PC-3 (cell line): ENCODE measurements around the gene AMZ1. TPM values are rescaled to one million over a fixed set of nuclear protein-coding genes. Genes with fewer than 3 reads are reported as not detected.

ENCODE experiments used
- ATAC-seq: fragments of 200-7000 bp; cut with Tn5 transposase; 2 replicates; pipeline ENCODE4 v1.9.1; 2020; ENCODE audit warnings: mild to moderate bottlenecking, moderate library complexity
- BruUV-seq: library from RNA; stranded (reverse); fragments of 400-500 nt; replicated peaks from 2 replicates; lab custom pipeline; 2021; lab: Mats Ljungman, UMichigan
- CTCF ChIA-PET: fragments of 300-600 bp; sonication (Branson Sonifier 250); formaldehyde crosslinking; loops from one replicate; lab custom pipeline; 2022; ENCODE audit warnings: antibody characterized with exemption; lab: Charles Lee
- POLR2A ChIA-PET: fragments of 300-600 bp; sonication (Branson Sonifier 250); formaldehyde crosslinking; loops from one replicate; lab custom pipeline; 2022; ENCODE audit warnings: antibody characterized with exemption; ENCODE audit not compliant: unreplicated experiment; lab: Charles Lee
- DNase-seq: peaks from one replicate; pipeline ENCODE4 v3.0.0-alpha.2; 2015
- H2AFZ ChIP-seq: fragments of 300-600 bp; sonication (generic); 2 replicates; pipeline ENCODE4 v1.6.0; 2016; ENCODE audit warnings: antibody characterized with exemption, low read length
- H3F3A ChIP-seq: fragments of 300-600 bp; sonication (generic); one replicate; pipeline ENCODE4 v1.6.0; 2017; ENCODE audit warnings: antibody characterized with exemption, low read length, control low read depth, mild to moderate bottlenecking; ENCODE audit not compliant: unreplicated experiment
- H3K27ac ChIP-seq: fragments of 300-600 bp; sonication (generic); 2 replicates; pipeline ENCODE4 v1.5.1; 2016; ENCODE audit warnings: mild to moderate bottlenecking, low read length
- H3K27me3 ChIP-seq: fragments of 300-600 bp; sonication (generic); 2 replicates; pipeline ENCODE4 v1.6.1; 2016; ENCODE audit warnings: low read length, mixed read lengths
- H3K36me3 ChIP-seq: fragments of 300-600 bp; sonication (generic); 2 replicates; pipeline ENCODE4 v1.6.1; 2016; ENCODE audit warnings: low read depth, mixed run types, low read length, mixed read lengths
- H3K4me1 ChIP-seq: fragments of 300-600 bp; sonication (generic); 2 replicates; pipeline ENCODE4 v1.5.1; 2016; ENCODE audit warnings: low read length; ENCODE audit not compliant: insufficient read depth
- H3K4me2 ChIP-seq: fragments of 300-600 bp; sonication (generic); 2 replicates; pipeline ENCODE4 v1.6.0; 2016; ENCODE audit warnings: low read length
- H3K4me3 ChIP-seq: fragments of 300-600 bp; sonication (generic); 2 replicates; pipeline ENCODE4 v1.5.1; 2016; ENCODE audit warnings: mild to moderate bottlenecking, low read length, mixed read lengths
- H3K79me2 ChIP-seq: fragments of 300-600 bp; sonication (generic); 2 replicates; pipeline ENCODE4 v1.6.1; 2017; ENCODE audit warnings: low read length, mixed read lengths
- H3K9ac ChIP-seq: fragments of 300-600 bp; sonication (generic); 2 replicates; pipeline ENCODE4 v1.6.0; 2016; ENCODE audit warnings: mild to moderate bottlenecking, low read length
- H3K9me2 ChIP-seq: fragments of 300-600 bp; sonication (generic); replicated peaks from 2 replicates; pipeline ENCODE4 v1.6.1; 2016; ENCODE audit warnings: mixed run types, low read length, mixed read lengths
- H3K9me3 ChIP-seq: fragments of 300-600 bp; sonication (generic); 2 replicates; pipeline ENCODE4 v1.6.1; 2016; ENCODE audit warnings: low read length, mixed read lengths
- H4K20me1 ChIP-seq: fragments of 300-600 bp; sonication (generic); 2 replicates; pipeline ENCODE4 v1.6.1; 2016; ENCODE audit warnings: low read length, mixed read lengths
- EZH2 ChIP-seq: fragments of 300-600 bp; sonication (generic); IDR thresholded peaks from one replicate; pipeline ENCODE4 v1.6.1; 2017; ENCODE audit warnings: antibody characterized with exemption, mild to moderate bottlenecking, low read length; ENCODE audit not compliant: unreplicated experiment
- EZH2phosphoT487 ChIP-seq: fragments of 300-600 bp; sonication (generic); IDR thresholded peaks from 2 replicates; pipeline ENCODE4 v1.6.1; 2018; ENCODE audit warnings: mild to moderate bottlenecking, antibody characterized with exemption, low read length, borderline replicate concordance
- intact Hi-C: fragments of 100-400 bp; cut with micrococcal nuclease; formaldehyde crosslinking; loops from 2 replicates; pipeline ENCODE4 v1.9.0; 2023
- total RNA-seq: library from RNA; depleted of rRNA; stranded (reverse); fragments of >200 nt; gene quantifications from 2 replicates; pipeline ENCODE4 v1.2.3, GENCODE V29; 2014
- TF ChIP-seq, protein P1 (sequence below): fragments of 300-600 bp; sonication (generic); conservative IDR thresholded peaks from 2 replicates; pipeline ENCODE4 v1.5.1; 2017; ENCODE audit warnings: antibody characterized with exemption, low read depth, mild to moderate bottlenecking, low read length

Gene AMZ1
- total RNA-seq, 1 experiment from 2014 or later = not detected

DNA sequence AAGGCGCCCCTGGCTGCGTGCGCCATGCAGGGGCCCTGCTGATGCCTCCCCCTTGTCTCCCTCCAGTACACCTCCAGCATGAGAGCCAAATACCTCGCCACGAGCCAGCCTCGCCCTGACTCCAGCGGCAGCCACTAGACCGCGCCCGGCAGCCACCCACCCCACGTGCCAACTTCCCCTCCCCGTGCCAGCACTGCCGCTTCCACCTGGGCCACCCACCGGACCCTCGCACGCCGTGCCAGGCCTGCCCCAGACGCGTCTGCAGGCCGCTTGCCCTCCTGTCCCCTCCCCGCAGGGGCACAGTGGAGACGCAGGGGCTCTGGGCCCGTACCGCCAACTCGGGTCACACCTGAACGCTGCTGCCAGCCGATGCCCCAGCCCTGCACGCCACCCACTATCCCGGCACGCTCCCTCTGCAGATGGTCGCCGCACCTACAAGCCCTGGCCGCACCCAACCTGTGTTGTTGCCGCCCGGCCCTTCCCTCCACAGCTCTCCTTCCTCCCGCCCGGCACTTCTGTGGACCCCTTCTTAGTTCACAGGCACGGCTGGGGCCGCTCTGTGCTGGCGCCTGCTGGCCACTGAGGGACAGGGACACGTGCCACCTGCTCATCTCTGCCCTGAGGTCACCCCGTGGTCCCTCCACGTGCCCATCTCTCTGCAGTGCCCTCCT is 26.3 kb upstream of the AMZ1 start:
- CTCF ChIA-PET = no interaction called here

GRCh38 chr7:2662273-2663120 is 25.5 kb upstream of the AMZ1 start:
- no TSS peak for BruUV-seq
- Histone ChIP-seq H3K79me2 (no peaks in the 10 kb centered on the region), H4K20me1 (no peaks in the 10 kb centered on the region), H3K27me3 (no peaks in the 10 kb centered on the region), H3K4me1 (no peaks in the 10 kb centered on the region), H3K4me2 (no peak overlapping the region), H3F3A (no peaks in the 10 kb centered on the region), H3K9ac (no peak overlapping the region), H3K9me3 (no peaks in the 10 kb centered on the region), H3K27ac (no peak overlapping the region), H3K36me3 (no peaks in the 10 kb centered on the region), H3K9me2 (no peaks in the 10 kb centered on the region), H3K4me3 (no peak overlapping the region), H2AFZ (no peak overlapping the region)
- ChIA-PET CTCF (no interaction called here), POLR2A (no interaction called here)
- intact Hi-C loops = no loop called here
- ATAC-seq (no peak), DNase-seq (no peak)
- no peak for TF ChIP-seq EZH2
- TF ChIP-seq, protein P1, sequence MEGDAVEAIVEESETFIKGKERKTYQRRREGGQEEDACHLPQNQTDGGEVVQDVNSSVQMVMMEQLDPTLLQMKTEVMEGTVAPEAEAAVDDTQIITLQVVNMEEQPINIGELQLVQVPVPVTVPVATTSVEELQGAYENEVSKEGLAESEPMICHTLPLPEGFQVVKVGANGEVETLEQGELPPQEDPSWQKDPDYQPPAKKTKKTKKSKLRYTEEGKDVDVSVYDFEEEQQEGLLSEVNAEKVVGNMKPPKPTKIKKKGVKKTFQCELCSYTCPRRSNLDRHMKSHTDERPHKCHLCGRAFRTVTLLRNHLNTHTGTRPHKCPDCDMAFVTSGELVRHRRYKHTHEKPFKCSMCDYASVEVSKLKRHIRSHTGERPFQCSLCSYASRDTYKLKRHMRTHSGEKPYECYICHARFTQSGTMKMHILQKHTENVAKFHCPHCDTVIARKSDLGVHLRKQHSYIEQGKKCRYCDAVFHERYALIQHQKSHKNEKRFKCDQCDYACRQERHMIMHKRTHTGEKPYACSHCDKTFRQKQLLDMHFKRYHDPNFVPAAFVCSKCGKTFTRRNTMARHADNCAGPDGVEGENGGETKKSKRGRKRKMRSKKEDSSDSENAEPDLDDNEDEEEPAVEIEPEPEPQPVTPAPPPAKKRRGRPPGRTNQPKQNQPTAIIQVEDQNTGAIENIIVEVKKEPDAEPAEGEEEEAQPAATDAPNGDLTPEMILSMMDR = no peak
- TF ChIP-seq EZH2phosphoT487 = no peak

More for the DNA sequence above, 26.3 kb upstream of the AMZ1 start:
- Histone ChIP-seq H2AFZ (no peak overlapping the region), H3K27me3 (no peaks in the 10 kb centered on the region), H4K20me1 (no peaks in the 10 kb centered on the region), H3K9ac (no peak overlapping the region), H3F3A (no peaks in the 10 kb centered on the region), H3K27ac (no peak overlapping the region), H3K9me3 (no peaks in the 10 kb centered on the region), H3K4me1 (no peaks in the 10 kb centered on the region), H3K9me2 (no peaks in the 10 kb centered on the region), H3K4me2 (no peak overlapping the region), H3K36me3 (no peaks in the 10 kb centered on the region), H3K4me3 (no peak overlapping the region), H3K79me2 (no peaks in the 10 kb centered on the region)
- ATAC-seq (0 out of 2 replicates have a peak, but pooled peaks have one; percentile 11), DNase-seq (no peak)
- POLR2A ChIA-PET = no interaction called here
- no TSS peak for BruUV-seq
- TF ChIP-seq EZH2 = no peak
- TF ChIP-seq, protein P1 = no peak
- no peak for TF ChIP-seq EZH2phosphoT487
- intact Hi-C loops = no loop called here
